CD4-positive, alpha-beta T cell treated with Interleukin-17A for 1 hour (primary cell): ENCODE data around the gene ERICH4.

Experiments used
- DNase-seq: peaks from one replicate; pipeline ENCODE4 v3.0.0-alpha.2; 2020

Gene ERICH4

DNA sequence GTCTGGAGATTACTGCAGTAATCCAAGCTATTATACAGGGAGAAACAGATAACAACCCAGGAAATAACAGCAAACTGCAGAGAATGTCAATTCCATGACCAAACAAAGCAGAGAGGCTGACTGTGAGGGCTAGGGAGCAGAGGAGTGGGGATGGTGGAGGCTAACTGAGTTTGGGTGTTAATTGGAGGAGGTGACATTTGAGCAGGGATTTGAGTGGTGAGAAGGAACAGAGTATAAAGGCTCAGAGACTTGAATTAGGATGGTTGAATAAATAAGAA lies 6.3 kb upstream of the ERICH4 start:
- no peak for DNase-seq

GRCh38 chr19:41437944-41438574 lies 4.9 kb upstream of the ERICH4 start:
- DNase-seq = no peak

DNA sequence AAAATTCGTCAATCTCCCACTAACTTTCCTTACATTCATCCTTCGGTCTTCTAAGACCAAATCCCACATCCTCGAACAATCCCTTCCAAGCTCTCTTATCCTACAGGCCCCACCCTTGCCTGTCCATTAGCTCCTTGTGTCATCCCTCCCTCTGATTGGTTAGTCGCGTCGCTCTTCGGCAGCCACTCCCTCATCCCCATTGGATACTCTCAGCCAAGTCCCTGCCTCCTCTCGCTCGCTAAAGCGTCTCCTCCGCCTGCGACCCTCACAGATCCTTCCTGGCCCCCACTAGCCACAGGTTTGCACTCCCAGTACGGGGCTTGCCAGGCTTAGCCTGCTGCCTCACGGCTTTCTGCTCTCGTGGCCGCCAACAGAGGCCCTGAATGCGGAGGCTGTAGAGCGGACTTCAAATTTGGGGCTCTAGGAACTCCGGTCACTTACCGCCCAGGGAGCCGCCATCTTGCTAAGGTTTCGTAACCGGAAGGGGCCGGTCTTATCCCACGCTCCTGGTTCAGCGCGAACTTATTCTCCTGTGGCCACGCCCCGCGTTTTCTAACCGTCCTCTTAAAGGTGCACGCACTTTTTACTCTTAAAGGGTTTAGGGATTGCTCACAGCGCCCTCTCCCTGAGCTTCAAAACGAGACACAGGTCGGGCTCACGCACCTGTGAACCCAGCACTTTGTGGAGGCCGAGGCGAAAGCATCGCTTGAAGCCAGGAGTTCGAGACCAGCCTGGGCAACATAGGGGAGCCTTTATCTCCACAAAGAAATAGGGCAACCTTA lies 3.3 kb upstream of the ERICH4 start, which contains the start of gene DMAC2:
Gene DMAC2 (minus strand): TSS at position 472 of the 782 bp plus-strand sequence. CDS start 13 bp downstream, at position 459.
- DNase-seq = peak; percentile 96

GRCh38 chr19:41441321-41441945 lies 1.5 kb upstream of the ERICH4 start:
- no peak for DNase-seq

DNA sequence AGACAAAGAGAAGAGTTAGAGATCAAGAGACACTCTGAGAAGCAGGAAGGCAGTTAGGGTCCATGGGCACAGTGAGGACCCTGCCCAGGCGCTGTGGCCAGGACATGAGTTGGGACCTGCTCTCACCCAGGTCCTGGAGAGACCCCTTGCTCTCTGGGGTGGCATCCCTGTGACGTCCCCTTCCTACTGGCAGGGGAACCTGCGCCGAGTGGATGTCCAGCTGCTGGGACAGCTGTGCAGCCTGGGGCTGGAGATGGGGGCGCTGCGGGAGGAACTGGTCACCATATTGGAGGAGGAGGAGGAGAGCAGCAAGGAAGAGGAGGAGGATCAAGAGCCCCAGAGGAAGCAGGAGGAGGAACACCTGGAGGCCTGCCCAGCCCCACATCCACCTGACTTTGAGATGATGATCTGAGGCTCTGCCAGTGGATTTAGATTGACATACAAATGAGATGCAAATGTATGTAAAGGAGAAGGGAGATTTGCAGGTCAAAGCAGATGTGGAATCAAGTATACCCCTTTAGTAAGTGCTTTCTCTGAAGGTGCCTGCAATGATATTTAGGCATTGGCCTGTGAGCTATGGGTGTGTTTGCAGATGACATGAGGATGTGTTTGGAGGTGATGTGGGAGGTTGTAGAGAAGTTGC lies 978 bp downstream of the ERICH4 start:
- DNase-seq = no peak

DNA sequence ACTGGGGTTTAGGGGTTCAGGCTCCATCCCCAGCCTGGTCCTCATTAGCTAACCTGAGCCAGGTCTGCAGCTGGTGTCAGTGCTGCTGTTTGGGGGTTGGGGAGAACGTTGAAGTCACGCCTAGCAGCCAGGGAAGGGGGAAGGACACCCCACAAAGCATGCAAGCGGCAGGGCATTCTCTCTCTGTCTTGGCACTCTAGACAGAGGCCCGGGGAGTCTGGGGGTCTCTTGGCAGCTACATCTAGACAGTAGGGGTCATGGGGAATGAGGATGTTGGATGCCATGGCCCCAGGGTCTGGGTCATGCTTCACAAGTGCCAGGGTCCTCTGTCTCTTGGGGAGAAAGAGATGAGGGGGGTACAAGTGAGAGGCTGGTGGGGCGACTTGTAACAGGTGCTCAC lies 2.6 kb downstream of the ERICH4 start:
- DNase-seq = no peak

DNA sequence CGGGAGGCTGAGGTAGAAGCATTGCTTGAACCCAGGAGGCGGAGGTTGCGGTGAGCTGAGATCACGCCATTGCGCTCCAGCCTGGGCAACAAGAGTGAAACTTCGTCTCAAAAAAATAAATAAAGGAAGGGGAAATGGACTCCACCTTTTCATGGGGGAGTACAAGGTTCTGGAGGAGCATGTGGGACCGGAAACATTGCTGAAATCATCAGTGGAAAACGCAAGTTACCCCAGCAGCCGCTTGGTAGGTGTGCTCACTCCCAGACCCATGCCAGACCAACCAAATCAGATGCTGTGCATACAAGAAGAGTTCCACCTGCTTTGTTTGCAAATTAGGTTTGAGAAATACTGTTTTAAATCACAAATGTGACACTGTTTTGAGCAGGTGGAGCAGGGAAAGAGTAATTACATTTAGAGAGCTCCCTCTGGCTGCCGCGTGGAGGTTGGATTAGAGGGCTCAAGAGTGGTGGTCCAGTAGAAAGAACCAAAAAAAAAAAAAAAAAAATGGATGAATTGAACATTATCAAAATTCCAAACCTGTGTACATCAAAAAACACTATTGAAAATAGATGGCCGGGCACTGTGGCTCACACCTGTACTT lies 4.9 kb downstream of the ERICH4 start:
- no peak for DNase-seq

DNA sequence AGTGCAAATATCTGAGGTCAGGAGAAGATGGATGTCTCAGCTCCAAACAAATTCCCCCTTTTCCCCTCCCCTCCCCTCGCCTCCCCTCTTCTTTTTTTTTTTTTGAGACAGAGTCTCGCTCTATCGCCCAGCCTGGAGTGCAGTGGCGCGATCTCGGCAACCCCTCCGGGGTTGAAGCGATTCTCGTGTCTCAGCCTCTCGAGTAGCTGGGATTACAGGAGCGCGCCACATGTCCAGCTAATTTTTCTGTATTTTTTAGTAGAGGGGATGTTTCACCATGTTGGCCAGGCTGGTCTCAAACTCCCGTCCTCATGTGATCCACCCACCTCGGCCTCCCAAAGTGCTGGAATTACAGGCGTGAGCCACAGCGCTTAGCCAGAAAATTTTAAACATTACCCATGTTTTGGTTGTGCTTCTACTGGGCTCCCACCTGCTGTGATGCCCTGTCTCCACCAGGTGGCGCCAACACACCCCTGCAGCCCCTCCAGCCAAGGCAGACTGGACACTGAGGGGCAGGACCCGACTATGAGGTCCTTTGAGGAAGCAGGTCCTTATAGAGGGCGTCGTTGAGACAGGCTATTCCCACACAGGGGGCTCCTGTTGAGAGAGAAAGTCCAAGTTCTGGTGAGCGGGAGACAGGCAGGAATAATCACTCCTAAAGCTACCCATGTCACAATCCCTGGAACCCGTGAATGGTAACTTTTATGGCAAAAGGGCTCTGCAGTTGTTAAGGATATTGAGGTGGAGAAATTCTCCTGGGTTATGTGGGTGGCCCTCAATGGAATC lies 6.3 kb downstream of the ERICH4 start:
- peak; percentile 74 for DNase-seq

DNA sequence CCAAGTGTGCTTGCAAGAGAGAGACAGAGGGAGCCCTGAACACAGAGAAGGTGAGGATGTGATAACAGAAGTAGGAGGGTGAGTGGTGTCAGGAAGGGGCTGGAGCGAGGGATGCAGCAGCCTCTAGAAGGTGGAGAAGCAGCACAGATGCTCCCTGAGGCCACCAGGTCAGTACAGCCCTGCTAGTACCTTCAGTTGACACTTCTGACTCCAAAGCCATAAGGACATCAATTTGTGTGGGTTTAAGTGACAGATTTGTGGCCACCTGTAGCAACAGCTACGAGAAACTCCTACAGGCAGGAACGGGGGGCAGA lies 6.9 kb downstream of the ERICH4 start:
- no peak for DNase-seq

DNA sequence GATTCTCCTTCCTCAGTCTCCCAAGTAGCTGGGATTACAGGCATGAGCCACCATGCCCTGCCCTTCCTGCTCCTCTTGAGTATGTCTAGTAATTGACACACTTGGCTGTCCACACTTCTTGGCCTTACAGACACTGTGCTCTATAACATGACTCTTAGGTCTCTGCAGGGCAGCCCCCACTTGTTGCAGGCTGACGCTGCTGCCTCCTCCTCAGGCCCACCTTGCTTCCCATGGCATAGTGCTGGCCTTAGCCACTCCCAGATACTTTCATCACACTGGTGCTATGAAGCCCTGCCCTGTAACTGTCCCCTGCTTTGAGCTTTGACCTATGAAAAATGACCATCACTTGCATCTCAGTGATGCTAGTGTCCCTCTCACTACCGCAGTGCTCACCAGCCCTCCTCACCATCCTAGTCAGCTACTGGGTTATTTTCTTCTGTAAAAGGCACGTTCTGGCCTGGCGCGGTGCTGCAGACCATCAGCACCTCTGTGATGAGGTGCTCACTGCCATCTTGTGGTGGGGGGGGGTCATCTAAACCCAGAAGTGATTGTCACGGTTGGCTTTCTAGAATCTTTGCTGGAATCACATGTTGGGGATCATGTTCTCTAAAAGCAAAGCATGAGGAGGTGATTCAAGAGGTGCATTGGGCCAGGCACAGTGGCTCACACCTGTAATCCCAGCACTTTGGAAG lies 9.8 kb downstream of the ERICH4 start:
- DNase-seq = no peak

DNA sequence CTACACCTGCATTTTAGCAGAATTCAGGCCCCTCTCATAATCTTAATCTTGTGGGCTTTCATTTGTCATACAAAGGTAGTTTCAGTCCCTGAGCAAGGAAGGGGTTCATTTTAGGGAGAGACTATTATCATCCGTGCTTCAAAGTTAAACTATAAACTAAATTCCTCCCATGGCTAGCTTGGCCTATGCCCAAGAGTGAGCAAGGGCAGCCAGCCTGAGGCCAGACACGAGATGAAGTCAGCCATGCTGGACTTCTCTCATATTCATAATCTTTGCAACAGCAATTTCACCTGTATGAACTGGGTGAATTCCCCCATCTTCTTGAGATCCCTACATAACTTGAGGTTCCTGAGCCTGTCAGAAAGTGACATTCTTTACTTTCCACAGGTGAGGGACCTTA lies 13.0 kb downstream of the ERICH4 start:
- DNase-seq = no peak

- no peak for DNase-seq
Measured at GRCh38 chr19:41456342-41456918, 13.5 kb downstream of the ERICH4 start.

- DNase-seq = peak; percentile 45
Measured at GRCh38 chr19:41457241-41457640, 14.3 kb downstream of the ERICH4 start.

DNA sequence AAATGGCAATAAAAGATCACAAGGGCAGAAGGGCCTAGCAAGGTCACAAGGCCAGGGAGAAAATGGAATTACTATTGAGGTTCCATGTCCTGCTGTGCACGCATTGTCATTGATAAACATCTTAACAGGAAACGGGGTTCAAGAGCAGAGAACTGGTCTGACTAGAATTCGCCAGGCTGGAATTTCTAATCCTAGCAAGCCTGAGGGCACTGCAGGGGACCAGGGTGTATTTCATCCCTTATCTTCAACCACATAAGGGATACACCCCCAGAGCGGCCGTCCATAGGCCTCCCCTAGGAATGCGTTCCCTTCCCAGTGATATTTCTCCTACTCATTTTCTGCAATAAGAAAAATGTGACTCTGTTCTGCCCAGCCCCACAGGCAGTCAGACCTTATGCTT lies 19.5 kb downstream of the ERICH4 start:
- DNase-seq = no peak

DNA sequence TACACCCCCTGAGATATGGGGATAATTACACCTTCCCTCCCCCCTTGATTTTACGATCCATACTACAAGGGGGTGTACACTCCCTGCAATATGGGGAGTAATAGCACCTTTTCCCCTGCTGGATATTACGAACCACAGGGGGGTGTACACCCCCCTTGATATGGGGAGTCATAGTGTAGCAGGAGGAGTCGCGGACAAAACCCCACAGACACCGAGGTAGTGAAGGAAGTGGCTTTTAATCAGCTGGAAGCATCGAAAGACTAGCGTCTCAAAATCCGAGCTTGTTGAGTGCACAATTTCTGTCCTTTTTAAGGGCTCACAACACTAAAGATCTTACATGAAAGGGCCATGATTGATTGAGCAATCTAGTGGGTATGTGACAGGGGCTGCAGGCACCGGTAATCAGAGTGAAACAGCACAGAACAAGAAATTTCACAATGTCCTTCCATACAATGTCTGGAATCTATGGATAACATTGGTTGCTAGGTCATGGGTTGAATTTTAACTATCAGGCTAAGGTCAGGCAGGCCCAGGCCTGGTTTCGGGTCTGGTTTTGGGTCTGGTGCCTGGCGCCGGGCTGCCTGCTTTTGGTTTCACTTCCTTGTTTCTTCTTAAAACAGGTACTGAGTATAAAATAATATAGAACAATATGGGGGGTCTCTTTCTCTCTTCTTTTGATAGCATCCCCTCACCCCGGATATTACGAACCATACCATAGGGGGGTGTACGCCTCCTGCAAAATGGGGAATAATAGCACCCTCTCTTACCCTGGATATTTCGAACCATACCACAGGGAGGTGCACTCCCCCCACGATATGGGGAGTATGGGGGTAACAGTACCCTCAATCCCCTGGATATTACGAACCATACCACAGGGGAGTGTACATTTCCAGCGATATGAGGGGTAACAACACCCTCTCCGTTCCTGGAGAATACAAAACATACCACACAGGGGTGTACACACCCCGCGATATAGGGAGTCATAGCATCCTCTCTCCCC lies 20.6 kb downstream of the ERICH4 start:
- peak; percentile 36 for DNase-seq

DNA sequence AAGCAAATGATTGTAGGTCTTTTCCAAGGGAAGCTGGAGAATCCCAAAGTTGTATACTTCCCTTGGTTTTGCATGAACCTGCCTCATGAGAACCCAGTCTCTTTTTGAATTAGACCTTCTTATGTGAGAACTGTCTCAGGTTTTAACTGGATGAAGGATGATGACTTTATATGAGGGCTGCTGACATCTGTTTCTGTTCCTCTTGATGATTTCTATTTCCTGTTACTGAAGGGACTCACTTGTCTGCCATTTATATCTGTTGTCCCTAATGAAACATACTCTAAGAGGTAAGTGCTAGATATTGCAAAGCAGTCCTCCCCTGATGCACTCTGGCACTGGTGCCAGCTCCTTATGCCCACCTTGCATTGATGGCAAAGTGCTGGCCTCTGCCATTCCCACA lies 33.6 kb downstream of the ERICH4 start:
- no peak for DNase-seq

- no peak for DNase-seq
Measured at GRCh38 chr19:41478171-41478570, 35.2 kb downstream of the ERICH4 start.

GRCh38 chr19:41478875-41479756 lies 36.2 kb downstream of the ERICH4 start:
- no peak for DNase-seq

GRCh38 chr19:41479757-41480191 lies 36.8 kb downstream of the ERICH4 start:
- no peak for DNase-seq
